HG02763 (cell line): ENCODE data around the gene ZNF578.
"Not testable (repeated sequence)": the region's sequence is repeated elsewhere in the genome, so short reads cannot be mapped to it uniquely, and the experiment has no call there.

ENCODE experiments used
- ATAC-seq: cut with Tn5 transposase; IDR thresholded peaks from one replicate; pipeline ENCODE4 v1.9.1; 2021; ENCODE audit warnings: mild to moderate bottlenecking, moderate library complexity; ENCODE audit not compliant: unreplicated experiment

The ZNF578 gene

DNA sequence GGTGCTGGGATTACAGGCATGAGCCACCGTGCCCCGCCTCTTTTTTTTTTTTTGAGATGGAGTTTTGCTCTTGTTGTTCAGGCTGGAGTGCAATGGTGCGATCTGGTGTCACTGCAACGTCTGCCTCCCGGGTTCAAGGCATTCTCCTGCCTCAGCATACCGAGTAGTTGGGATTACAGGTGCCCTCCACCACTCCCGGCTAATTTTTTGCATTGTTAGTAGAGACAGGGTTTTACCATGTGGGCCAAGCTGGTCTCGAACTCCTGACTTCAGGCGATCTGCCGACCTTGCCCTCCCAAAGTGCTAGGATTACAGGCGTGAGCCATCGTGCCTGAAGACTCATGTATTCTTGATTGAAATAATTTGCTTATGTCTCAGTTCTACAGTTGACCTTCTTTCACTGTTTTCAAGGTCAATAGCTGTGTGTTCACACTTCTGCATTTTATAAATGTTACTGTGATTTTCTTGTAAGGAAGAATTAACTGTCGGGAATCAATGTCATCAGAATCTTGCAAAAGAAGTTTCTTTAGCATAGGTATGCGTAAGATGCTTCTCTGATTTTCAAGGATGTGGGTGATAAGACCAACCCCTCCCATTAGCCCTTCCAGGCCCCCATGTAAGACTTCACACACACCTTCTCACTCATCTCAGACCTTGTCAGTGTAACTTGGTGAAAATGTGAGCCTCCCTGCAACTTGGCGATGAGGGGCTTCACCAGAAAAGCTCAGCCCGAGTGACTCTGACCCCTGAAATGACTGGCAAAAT, 104.1 kb downstream of the ZNF578 start:
- no peak for ATAC-seq

DNA sequence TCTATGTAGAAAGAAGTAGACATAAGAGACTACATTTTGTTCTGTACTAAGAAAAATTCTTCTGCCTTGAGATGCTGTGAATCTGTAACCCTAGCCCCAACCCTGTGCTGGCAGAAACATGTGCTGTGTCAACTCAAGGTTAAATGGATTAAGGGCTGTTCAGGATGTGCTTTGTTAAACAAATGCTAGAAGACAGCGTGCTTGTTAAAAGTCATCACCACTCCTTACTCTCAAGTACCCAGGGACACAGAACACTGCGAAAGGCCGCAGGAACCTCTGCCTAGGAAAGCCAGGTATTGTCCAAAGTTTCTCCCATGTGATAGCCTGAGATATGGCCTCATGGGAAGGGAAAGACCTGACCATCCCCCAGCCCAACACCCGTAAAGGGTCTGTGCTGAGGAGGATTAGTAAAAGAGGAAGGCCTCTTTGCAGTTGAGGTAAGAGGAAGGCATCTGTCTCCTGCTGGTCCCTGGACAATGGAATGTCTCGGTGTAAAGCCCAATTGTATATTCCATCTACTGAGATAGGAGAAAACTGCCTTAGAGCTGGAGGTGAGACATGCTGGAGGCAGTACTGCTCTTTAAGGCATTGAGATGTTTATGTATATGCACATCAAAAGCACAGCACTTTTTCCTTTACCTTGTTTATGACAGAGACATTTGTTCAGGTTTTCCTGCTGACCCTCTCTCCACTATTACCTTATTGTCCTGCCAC, 105.5 kb downstream of the ZNF578 start:
- not testable (repeated sequence) for ATAC-seq

DNA sequence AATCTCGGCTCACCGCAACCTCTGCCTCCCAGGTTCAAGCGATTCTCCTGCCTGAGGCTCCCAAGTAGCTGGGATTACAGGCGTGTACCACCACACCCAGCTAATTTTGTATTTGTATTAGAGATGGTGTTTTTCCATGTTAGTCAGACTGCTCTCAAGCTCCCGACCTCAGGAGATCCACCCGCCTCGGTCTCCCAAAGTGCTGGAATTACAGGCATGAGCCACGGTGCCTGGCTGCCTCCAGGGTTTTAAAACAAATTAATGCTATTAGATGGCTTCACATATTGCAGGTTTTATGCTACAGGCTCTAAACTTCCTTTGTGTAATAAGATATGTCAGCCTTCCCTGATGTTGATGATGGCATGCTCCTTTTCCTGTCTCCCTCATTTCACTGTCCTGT, 108.3 kb downstream of the ZNF578 start:
- ATAC-seq, result not testable (repeated sequence)
